ENCODE measurements around the gene NSFL1C. TPM values are rescaled to one million over a fixed set of nuclear protein-coding genes. Genes with fewer than 3 reads are reported as not detected.
"Not testable (repeated sequence)": the region's sequence is repeated elsewhere in the genome, so short reads cannot be mapped to it uniquely, and the experiment has no call there.

NSFL1C gene
- total RNA-seq, 1 experiment from 2014 or later: 119 TPM

- TF ChIP-seq, protein P1, sequence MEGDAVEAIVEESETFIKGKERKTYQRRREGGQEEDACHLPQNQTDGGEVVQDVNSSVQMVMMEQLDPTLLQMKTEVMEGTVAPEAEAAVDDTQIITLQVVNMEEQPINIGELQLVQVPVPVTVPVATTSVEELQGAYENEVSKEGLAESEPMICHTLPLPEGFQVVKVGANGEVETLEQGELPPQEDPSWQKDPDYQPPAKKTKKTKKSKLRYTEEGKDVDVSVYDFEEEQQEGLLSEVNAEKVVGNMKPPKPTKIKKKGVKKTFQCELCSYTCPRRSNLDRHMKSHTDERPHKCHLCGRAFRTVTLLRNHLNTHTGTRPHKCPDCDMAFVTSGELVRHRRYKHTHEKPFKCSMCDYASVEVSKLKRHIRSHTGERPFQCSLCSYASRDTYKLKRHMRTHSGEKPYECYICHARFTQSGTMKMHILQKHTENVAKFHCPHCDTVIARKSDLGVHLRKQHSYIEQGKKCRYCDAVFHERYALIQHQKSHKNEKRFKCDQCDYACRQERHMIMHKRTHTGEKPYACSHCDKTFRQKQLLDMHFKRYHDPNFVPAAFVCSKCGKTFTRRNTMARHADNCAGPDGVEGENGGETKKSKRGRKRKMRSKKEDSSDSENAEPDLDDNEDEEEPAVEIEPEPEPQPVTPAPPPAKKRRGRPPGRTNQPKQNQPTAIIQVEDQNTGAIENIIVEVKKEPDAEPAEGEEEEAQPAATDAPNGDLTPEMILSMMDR (IDR thresholded peaks at IDR 0.05; ENCODE audit: insufficient read depth in 1 of 2, low read depth in 1 of 2, low read length in 1 of 2, severe bottlenecking in 1 of 2, unreplicated experiment in 1 of 2): no peak
Observed at GRCh38 chr20:1500496-1500895, 33.8 kb upstream of the NSFL1C start.

DNA sequence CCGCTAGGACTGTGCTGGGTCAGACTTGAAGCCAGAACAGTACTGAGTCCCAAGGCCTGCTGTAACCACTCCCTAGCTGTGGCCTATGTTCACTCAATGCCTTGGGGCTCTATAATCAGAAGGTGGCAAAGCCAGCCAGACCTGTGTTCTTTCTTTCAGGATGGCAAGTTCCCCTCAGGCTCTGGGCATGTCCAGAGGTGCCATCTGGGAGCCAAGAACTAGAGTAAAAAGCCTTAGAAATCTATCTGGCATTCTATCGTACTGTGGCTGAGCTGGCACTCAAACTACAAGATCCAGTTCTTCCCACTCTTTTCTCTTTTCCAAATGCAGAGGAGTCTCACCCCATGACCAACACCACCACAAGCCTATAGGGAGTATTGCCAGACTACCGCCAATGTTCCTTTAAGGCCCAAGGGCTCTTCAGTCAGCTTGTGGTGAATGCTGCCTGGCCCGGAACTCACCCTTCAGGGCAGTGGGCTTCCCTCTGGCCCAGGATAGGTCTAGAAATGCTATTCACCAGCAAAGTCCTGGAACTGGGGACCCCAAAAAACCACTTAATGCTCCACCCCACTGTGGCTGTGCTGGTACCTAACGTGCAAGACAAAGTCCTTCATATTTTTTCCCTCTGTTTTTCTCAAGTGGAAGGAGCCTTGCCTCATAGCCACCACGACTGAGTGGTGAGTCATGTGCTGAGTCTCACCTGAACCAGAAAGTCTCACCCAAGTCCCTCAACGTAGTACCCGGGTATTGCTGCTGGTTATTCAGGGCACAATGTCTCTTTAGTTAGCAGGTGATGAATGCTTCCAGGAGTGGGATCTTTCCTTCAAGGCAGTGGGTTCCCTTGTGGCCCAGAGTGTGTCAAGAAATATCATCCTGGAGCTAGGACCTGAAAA is 33.1 kb upstream of the NSFL1C start:
- ChIA-PET POLR2A (no interaction called here), CTCF (interaction anchor here (0.7 to 1.0 kb wide), 2 partner anchors 9 to 32 kb away, joined by 3 read pairs; no protein-coding TSS in a partner anchor)

More at GRCh38 chr20:1500496-1500895, 33.8 kb upstream of the NSFL1C start:
- Histone ChIP-seq H3K27me3 (replicated peaks; ENCODE audit: control insufficient read depth, insufficient read depth, low read length) (no peaks in the 10 kb centered on the region), H3K4me3 (ENCODE audit: low read depth, low read length) (no peak overlapping the region), H3K4me1 (peaks cover 14% of the 10 kb centered on the region), H3K36me3 (ENCODE audit: control insufficient read depth, insufficient read depth, low read length) (no peaks in the 10 kb centered on the region), H3K9me3 (no peaks in the 10 kb centered on the region; the same call in 1 of the 2 replicates)
- peaks cover 12% of the 10 kb centered on the region for H3K27me3 Mint-ChIP-seq (ENCODE audit: insufficient read depth, unreplicated experiment)
- H3K4me3 Mint-ChIP-seq (ENCODE audit: unreplicated experiment): no peak overlapping the region
- H3K9me3 Mint-ChIP-seq (ENCODE audit: unreplicated experiment): peaks cover 32% of the 10 kb centered on the region
- peak; percentile 29 to 58 for DNase-seq
- no peaks in the 10 kb centered on the region for H3K36me3 Mint-ChIP-seq (ENCODE audit: insufficient read depth, unreplicated experiment)
- peak overlapping the region; percentile 45 for H3K27ac Mint-ChIP-seq (ENCODE audit: unreplicated experiment)
- BruUV-seq (replicated peaks): no TSS peak
- ChIA-PET POLR2A (no interaction called here), CTCF (interaction anchor here (0.7 to 1.0 kb wide), 2 partner anchors 8 to 33 kb away, joined by 3 read pairs; no protein-coding TSS in a partner anchor)
- intact Hi-C loops (cut with micrococcal nuclease; ENCODE audit: unreplicated experiment): no loop called here
- H3K4me1 Mint-ChIP-seq (ENCODE audit: low read depth, unreplicated experiment): peaks cover 18% of the 10 kb centered on the region

DNA sequence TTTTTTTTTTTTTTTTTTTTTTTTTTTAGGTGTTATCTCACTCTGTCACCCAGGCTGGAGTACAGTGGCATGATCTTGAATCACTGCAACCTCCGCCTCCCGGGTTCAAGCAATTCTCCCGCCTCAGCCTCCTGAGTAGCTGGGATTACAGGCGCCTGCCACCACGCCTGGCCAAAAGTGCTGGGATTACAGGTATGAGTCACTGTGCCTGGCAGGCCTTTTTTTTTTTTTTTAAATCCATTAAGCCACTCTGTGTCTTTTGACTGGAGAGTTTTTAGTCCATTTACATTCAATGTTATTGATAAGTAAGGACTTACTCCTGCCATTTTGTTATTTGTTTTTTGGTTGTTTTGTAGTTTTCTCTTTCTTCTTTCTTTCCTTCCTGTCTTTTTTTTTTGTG is 30.7 kb upstream of the NSFL1C start:
- intact Hi-C loops (cut with micrococcal nuclease; ENCODE audit: unreplicated experiment): not testable (repeated sequence)

More for the DNA sequence above, 33.1 kb upstream of the NSFL1C start:
- intact Hi-C loops (cut with micrococcal nuclease; ENCODE audit: unreplicated experiment): no loop called here
- Mint-ChIP-seq H3K4me3 (ENCODE audit: unreplicated experiment) (no peak overlapping the region), H3K9me3 (ENCODE audit: unreplicated experiment) (peaks cover 32% of the 10 kb centered on the region), H3K4me1 (ENCODE audit: low read depth, unreplicated experiment) (peaks cover 18% of the 10 kb centered on the region), H3K27me3 (ENCODE audit: insufficient read depth, unreplicated experiment) (peaks cover 17% of the 10 kb centered on the region), H3K27ac (ENCODE audit: unreplicated experiment) (peak overlapping the region; percentile 45), H3K36me3 (ENCODE audit: insufficient read depth, unreplicated experiment) (no peaks in the 10 kb centered on the region)
- no peak for DNase-seq
- H3K36me3 ChIP-seq (ENCODE audit: control insufficient read depth, insufficient read depth, low read length): no peaks in the 10 kb centered on the region
- no peak overlapping the region for H3K4me3 ChIP-seq (ENCODE audit: low read depth, low read length)
- TF ChIP-seq, protein P1 (IDR thresholded peaks at IDR 0.05; ENCODE audit: insufficient read depth in 1 of 2, low read depth in 1 of 2, low read length in 1 of 2, severe bottlenecking in 1 of 2, unreplicated experiment in 1 of 2): no peak
- TSS peak; percentile 60 for BruUV-seq (replicated peaks)
- no peaks in the 10 kb centered on the region; the same call in 1 of the 2 replicates for H3K9me3 ChIP-seq
- no peaks in the 10 kb centered on the region for H3K27me3 ChIP-seq (replicated peaks; ENCODE audit: control insufficient read depth, insufficient read depth, low read length)
- H3K4me1 ChIP-seq: peaks cover 14% of the 10 kb centered on the region

More for the DNA sequence above, 30.7 kb upstream of the NSFL1C start:
- POLR2A ChIA-PET: interaction anchor here (0.6 kb wide), 1 partner anchor 402 kb away, joined by 6 read pairs; no protein-coding TSS in a partner anchor
- BruUV-seq (replicated peaks); CTCF ChIA-PET; DNase-seq; H3K36me3 ChIP-seq (ENCODE audit: control insufficient read depth, insufficient read depth, low read length); H3K27me3 ChIP-seq (replicated peaks; ENCODE audit: control insufficient read depth, insufficient read depth, low read length); H3K36me3 Mint-ChIP-seq (ENCODE audit: insufficient read depth, unreplicated experiment); H3K4me3 ChIP-seq (ENCODE audit: low read depth, low read length); H3K9me3 ChIP-seq; H3K4me3 Mint-ChIP-seq (ENCODE audit: unreplicated experiment); H3K27ac Mint-ChIP-seq (ENCODE audit: unreplicated experiment): not testable (repeated sequence)
- Mint-ChIP-seq H3K4me1 (ENCODE audit: low read depth, unreplicated experiment) (peaks cover 10% of the 10 kb centered on the region), H3K9me3 (ENCODE audit: unreplicated experiment) (peaks cover 20% of the 10 kb centered on the region), H3K27me3 (ENCODE audit: insufficient read depth, unreplicated experiment) (peaks cover 15% of the 10 kb centered on the region)
- peaks cover 14% of the 10 kb centered on the region for H3K4me1 ChIP-seq
